NT2/D1 (cell line): ENCODE measurements around the gene RALGPS1.

Experiments
- DNase-seq: peaks from one replicate; pipeline ENCODE4 v3.0.0-alpha.2; 2011; ENCODE audit warnings: low read depth, low spot score
- H3K27me3 ChIP-seq: 2 replicates; pipeline ENCODE4 v1.6.0; 2011; ENCODE audit warnings: mild to moderate bottlenecking; ENCODE audit not compliant: insufficient read length, insufficient read depth
- H3K36me3 ChIP-seq: 2 replicates; pipeline ENCODE4 v1.6.1; 2011; ENCODE audit warnings: mild to moderate bottlenecking, low read length, mixed read lengths; ENCODE audit not compliant: insufficient read depth, insufficient read length
- H3K4me1 ChIP-seq: 2 replicates; pipeline ENCODE4 v1.5.1; 2011; ENCODE audit not compliant: insufficient read depth, insufficient read length
- H3K4me3 ChIP-seq: 2 replicates; pipeline ENCODE4 v1.5.1; 2011; ENCODE audit warnings: low read depth; ENCODE audit not compliant: insufficient read length
- H3K9ac ChIP-seq: 2 replicates; pipeline ENCODE4 v1.6.0; 2011; ENCODE audit warnings: low read depth; ENCODE audit not compliant: insufficient read length
- H3K9me3 ChIP-seq: 2 replicates; pipeline ENCODE4 v1.5.1; 2011; ENCODE audit warnings: mild to moderate bottlenecking, low read length; ENCODE audit not compliant: insufficient read depth
- SUZ12 ChIP-seq: IDR thresholded peaks from 2 replicates; pipeline ENCODE4 v1.6.1; 2011; ENCODE audit not compliant: insufficient read length, insufficient read depth; ENCODE audit errors: extremely low read depth
- YY1 ChIP-seq: IDR thresholded peaks from 2 replicates; pipeline ENCODE4 v1.6.1; 2011; ENCODE audit not compliant: insufficient read length, insufficient read depth
- ZNF274 ChIP-seq: IDR thresholded peaks from 2 replicates; pipeline ENCODE4 v1.6.1; 2011; ENCODE audit warnings: mild to moderate bottlenecking, low read depth, low read length

Gene RALGPS1

DNA sequence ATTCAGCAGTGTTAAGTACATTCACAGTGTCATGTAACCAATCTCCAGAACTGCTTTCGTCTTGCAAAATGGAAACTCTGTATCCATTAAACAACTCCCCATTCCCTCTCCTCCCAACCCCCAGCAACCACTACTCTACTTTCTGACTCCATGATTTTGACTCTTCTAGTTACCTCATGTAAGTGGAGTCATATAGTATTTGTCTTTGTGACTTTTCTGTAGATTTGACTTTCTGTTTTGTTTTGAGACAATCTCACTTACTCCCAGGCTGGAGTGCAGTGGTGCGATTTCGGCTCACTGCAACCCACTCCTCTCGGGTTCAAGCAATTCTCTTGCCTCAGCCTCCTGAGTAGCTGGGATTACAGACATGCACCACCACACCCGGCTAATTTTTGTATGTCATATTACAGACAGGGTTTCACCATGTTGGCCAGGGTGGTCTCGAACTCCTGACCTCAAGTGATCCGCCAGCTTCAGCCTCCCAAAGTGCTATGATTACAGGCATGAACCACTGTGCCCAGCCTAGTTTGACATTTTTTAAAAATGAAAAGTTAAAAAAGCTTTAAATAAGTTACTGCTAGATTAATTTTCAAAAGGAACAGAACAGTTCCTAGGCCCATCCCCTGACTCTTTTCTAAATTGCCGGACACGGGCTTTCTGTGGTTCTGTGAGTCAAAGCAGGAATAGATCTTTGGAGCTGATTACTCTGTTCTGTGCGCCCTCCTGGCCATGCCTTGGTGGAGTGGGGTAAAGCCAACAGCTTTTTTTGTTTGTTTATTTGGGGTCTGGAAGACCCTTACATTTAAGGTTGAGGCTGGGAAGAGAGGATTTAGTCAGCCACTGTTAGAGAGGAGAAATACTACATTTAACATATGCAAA lies 59.3 kb downstream of the RALGPS1 start:
- Histone ChIP-seq H3K27me3 (no peaks in the 10 kb centered on the region), H3K9me3 (no peaks in the 10 kb centered on the region), H3K4me3 (no peak overlapping the region), H3K36me3 (no peaks in the 10 kb centered on the region), H3K9ac (no peak overlapping the region), H3K4me1 (peaks cover 5% of the 10 kb centered on the region)
- no peak for DNase-seq
- TF ChIP-seq YY1 (no peak), ZNF274 (no peak)

DNA sequence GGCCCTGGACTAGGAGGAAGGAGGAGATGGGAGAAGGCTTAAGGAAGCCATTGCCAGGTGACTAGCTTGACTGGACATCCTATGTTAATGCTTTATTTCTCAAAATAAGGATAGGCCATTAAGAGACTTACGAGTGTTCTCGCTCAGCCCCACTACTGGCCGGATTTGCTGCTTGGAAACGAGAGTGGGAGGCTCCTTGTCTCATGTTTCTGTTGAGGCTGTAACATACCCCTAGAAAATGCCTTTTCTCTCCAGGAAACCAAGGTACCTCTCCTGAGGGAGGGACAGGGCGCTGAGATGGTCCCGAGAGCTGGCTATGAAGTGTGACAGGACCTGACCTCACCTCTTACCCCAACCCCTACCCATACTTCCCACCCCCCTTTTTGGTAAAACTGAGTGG lies 60.0 kb downstream of the RALGPS1 start:
- H3K36me3 ChIP-seq, result no peaks in the 10 kb centered on the region
- TF ChIP-seq YY1, result no peak
- TF ChIP-seq ZNF274, result no peak
- TF ChIP-seq SUZ12, result no peak
- no peak overlapping the region for H3K9ac ChIP-seq
- no peaks in the 10 kb centered on the region for H3K9me3 ChIP-seq
- no peaks in the 10 kb centered on the region for H3K27me3 ChIP-seq
- DNase-seq, result no peak
- H3K4me3 ChIP-seq, result no peak overlapping the region
- peaks cover 5% of the 10 kb centered on the region for H3K4me1 ChIP-seq

DNA sequence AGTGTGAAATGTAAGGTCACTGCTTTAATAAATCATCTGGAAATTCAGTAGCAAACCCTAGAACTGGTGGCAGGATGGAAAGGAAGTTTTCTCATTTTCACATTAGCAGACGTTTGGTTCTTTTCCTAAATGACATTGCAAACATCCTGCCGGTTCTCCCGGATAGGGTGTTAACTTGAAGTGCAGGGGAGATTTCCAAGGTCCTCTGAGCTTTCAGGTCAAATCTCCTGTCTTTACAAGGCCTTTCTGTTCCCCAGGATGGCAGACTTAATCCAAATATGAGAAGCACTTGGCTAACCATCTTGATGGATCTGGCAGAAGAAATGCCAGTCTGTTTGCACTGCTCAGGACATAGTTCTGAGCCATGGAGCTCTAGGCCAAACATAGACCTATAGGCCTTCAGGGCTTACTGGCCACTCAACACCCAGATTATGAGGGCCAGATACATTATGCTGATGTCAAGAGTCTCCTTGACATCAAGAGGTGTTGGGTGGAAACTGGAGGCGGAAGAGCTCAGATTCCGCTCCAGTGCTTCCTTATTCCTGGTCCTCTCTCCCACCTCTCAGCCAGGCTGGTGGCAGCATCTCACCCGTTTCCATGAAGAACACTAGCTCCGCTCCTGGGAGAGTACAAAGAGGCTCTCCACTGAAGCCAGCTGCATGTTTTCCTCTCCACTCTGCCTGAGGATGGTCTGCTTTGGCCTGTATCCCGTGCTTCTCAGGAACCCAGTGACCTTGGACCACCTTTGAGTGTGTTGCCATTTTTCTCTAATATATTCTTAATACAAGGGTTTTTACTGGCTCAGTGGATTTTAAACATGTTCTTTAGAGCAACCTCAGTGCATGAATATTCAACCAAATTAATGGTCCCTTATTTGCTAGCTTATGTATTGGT lies 61.0 kb downstream of the RALGPS1 start:
- no peaks in the 10 kb centered on the region for H3K36me3 ChIP-seq
- no peak for TF ChIP-seq SUZ12
- TF ChIP-seq ZNF274, result no peak
- no peak for TF ChIP-seq YY1
- no peaks in the 10 kb centered on the region for H3K9me3 ChIP-seq
- DNase-seq, result no peak
- H3K27me3 ChIP-seq, result no peaks in the 10 kb centered on the region
- H3K4me3 ChIP-seq, result no peak overlapping the region
- peaks cover 5% of the 10 kb centered on the region for H3K4me1 ChIP-seq
- H3K9ac ChIP-seq, result no peak overlapping the region

DNA sequence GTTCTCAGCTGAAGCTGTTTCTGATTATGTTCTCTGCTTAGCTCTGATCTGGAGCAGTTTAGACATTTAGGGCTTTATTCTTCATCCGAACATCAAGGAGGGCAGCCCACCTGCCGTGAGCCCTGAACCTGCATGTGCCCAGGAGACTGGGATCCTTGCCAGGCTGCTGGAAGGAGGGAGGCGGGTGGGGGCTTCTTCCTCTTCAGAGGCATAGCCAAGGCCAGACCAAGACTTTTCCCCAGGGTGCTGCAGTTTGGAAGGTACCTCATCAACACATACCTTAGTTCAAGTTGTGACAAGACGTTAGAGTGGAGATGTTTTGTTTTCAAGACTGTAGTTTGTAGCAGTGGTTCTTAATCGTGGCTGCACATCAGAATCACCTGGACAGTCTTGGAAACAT lies 64.9 kb downstream of the RALGPS1 start:
- Histone ChIP-seq H3K9me3 (peaks cover 4% of the 10 kb centered on the region; the same call in 1 of the 2 replicates), H3K27me3 (no peaks in the 10 kb centered on the region), H3K36me3 (no peaks in the 10 kb centered on the region), H3K9ac (no peak overlapping the region), H3K4me3 (no peak overlapping the region), H3K4me1 (peaks cover 3% of the 10 kb centered on the region)
- DNase-seq, result no peak
- TF ChIP-seq YY1 (no peak), ZNF274 (no peak), SUZ12 (no peak)

DNA sequence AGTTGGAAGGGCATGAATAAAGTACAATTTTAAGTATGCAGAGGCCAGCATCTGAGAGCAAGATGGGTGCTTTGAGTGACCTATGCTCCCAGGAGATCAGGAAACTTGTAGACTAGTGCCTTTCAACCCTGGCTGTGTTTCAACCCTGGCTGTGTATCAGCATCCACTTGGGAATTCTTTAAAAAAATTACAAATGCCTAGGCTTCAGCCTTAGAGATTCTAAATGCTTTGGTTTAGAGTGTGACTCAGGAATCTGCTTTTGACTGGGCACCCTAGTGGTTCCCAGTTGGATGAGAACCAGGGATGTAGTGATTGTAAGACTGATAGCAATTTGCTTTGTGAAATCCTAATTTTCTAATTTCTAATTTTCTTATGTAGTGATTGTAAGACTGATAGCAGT lies 65.6 kb downstream of the RALGPS1 start:
- Histone ChIP-seq H3K9me3 (peaks cover 4% of the 10 kb centered on the region; the same call in 1 of the 2 replicates), H3K27me3 (no peaks in the 10 kb centered on the region), H3K9ac (no peak overlapping the region), H3K36me3 (no peaks in the 10 kb centered on the region), H3K4me3 (no peak overlapping the region), H3K4me1 (no peaks in the 10 kb centered on the region)
- TF ChIP-seq YY1 (no peak), ZNF274 (no peak), SUZ12 (no peak)
- DNase-seq, result no peak

DNA sequence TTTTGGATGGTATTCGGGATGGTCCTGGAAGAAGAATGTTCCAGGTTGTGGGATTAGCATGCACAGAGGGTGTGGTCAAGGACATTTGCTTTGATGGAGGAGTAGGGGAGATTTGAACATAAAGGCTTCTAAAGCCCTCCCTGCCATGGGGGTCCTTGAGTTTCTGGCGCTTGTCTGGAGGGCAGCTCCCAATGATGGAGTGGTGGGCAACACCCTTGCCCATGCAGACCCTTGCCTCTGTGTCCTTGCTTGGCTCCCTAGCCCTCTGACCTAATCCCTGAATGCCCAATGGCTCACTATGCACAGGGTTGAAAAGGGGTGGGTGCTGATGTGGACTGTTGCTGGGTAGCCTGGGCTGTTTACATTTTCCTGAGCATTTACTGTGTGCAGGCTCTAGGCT lies 66.6 kb downstream of the RALGPS1 start:
- H3K4me1 ChIP-seq, result no peaks in the 10 kb centered on the region
- H3K27me3 ChIP-seq, result no peaks in the 10 kb centered on the region

More for the DNA sequence above, 66.6 kb downstream of the RALGPS1 start:
- peaks cover 4% of the 10 kb centered on the region; the same call in 1 of the 2 replicates for H3K9me3 ChIP-seq
- no peak overlapping the region for H3K9ac ChIP-seq
- no peak for DNase-seq
- no peak overlapping the region for H3K4me3 ChIP-seq
- no peak for TF ChIP-seq SUZ12
- no peak for TF ChIP-seq ZNF274
- no peak for TF ChIP-seq YY1
- H3K36me3 ChIP-seq, result no peaks in the 10 kb centered on the region
